Mesothelial cell of epicardium (in vitro differentiated cells): Measurements from ENCODE around the gene SLC27A3. TPM values are rescaled to one million over a fixed set of nuclear protein-coding genes. Genes with fewer than 3 reads are reported as not detected.

Source experiments
- DNase-seq, 2 experiments: peaks; one replicate each; pipeline ENCODE4 v3.0.0; 2021; ENCODE audit warnings: low spot score in 2 of 2; ENCODE audit not compliant: unreplicated experiment in 2 of 2
- H3K27ac Mint-ChIP-seq: 2 replicates; pipeline ENCODE4 v1.8.0; 2021; ENCODE audit warnings: mixed read lengths
- H3K27me3 Mint-ChIP-seq: 2 replicates; pipeline ENCODE4 v1.8.0; 2021; ENCODE audit warnings: low read depth, mixed read lengths
- H3K36me3 Mint-ChIP-seq: 2 replicates; pipeline ENCODE4 v1.8.0; 2021; ENCODE audit warnings: mixed read lengths
- H3K4me1 Mint-ChIP-seq: 2 replicates; pipeline ENCODE4 v1.8.0; 2021; ENCODE audit warnings: mixed read lengths
- H3K4me3 Mint-ChIP-seq: 2 replicates; pipeline ENCODE4 v1.8.0; 2021; ENCODE audit warnings: mild to moderate bottlenecking, moderate library complexity, mixed read lengths
- H3K9me3 Mint-ChIP-seq: 2 replicates; pipeline ENCODE4 v1.8.0; 2021; ENCODE audit warnings: mixed read lengths
- total RNA-seq: library from RNA; stranded (reverse); gene quantifications from 3 replicates; pipeline ENCODE4 v1.2.1, GENCODE V29; 2021
- TF ChIP-seq, protein P1 (sequence below): fragments of 200-600 bp; sonication (generic); IDR thresholded peaks from one replicate; pipeline ENCODE4 v1.5.0; 2021; ENCODE audit warnings: antibody characterized with exemption; ENCODE audit not compliant: unreplicated experiment

Gene SLC27A3
- total RNA-seq, 1 donor from 2014 or later, result 29.7 TPM

DNA sequence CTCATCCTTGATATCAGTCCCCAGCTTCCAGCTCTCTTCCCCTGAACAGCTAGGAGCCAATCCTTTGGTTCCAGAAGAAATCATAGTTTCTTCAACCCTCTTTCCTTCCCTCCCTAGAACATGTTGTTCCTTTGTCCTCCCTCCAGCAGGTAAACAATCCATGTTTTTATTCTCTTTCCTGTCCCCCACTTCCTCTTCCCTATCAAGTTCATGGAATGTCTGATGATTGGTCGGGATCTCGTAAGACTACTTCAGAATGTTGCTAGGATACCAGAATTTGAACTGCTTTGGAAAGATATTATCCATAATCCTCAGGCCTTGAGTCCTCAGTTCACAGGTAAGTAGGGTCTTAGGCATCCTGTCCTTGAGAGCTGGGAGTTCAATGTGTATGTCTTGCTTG lies 23.1 kb upstream of the SLC27A3 start:
- H3K4me3 Mint-ChIP-seq, result no peak overlapping the region
- no peak overlapping the region for H3K27ac Mint-ChIP-seq
- DNase-seq, result no peak
- H3K27me3 Mint-ChIP-seq, result no peaks in the 10 kb centered on the region
- peaks cover 45% of the 10 kb centered on the region for H3K36me3 Mint-ChIP-seq
- TF ChIP-seq, protein P1, sequence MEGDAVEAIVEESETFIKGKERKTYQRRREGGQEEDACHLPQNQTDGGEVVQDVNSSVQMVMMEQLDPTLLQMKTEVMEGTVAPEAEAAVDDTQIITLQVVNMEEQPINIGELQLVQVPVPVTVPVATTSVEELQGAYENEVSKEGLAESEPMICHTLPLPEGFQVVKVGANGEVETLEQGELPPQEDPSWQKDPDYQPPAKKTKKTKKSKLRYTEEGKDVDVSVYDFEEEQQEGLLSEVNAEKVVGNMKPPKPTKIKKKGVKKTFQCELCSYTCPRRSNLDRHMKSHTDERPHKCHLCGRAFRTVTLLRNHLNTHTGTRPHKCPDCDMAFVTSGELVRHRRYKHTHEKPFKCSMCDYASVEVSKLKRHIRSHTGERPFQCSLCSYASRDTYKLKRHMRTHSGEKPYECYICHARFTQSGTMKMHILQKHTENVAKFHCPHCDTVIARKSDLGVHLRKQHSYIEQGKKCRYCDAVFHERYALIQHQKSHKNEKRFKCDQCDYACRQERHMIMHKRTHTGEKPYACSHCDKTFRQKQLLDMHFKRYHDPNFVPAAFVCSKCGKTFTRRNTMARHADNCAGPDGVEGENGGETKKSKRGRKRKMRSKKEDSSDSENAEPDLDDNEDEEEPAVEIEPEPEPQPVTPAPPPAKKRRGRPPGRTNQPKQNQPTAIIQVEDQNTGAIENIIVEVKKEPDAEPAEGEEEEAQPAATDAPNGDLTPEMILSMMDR, result no peak
- no peaks in the 10 kb centered on the region for H3K9me3 Mint-ChIP-seq
- H3K4me1 Mint-ChIP-seq, result peaks cover 3% of the 10 kb centered on the region

DNA sequence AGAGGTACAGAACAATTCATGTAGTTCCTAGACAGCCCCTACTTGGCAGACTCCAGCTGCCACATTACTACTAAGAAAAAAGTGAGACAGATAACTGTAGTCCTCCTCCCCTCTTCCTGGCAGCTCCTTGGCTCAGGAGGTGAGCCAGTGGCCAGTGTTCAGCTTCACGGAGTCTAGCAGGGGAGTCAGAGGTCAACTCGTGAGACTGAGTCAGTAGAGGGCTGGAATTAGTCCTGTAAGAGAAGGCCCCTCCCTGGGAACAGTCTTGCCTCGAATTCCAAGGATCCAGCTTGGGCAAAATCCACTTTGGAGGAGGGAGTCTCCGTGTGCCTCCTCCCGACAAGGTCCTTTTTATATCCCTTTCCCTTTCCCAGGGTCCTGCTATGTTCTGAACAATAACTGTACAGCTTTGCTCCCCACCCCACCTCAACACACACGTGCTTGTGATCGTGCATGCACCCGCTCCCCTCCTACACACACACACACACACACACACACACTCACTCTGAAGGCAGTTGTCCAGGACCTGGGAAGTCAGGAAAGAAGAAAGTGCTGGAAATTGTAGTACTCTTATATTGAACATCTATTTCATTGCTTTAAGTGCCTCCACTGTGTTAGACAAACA lies 22.5 kb upstream of the SLC27A3 start:
- Mint-ChIP-seq H3K27ac (no peak overlapping the region), H3K9me3 (no peaks in the 10 kb centered on the region), H3K4me3 (no peak overlapping the region), H3K27me3 (no peaks in the 10 kb centered on the region), H3K4me1 (peaks cover 3% of the 10 kb centered on the region), H3K36me3 (peaks cover 47% of the 10 kb centered on the region)
- TF ChIP-seq, protein P1, result no peak
- DNase-seq, result no peak

DNA sequence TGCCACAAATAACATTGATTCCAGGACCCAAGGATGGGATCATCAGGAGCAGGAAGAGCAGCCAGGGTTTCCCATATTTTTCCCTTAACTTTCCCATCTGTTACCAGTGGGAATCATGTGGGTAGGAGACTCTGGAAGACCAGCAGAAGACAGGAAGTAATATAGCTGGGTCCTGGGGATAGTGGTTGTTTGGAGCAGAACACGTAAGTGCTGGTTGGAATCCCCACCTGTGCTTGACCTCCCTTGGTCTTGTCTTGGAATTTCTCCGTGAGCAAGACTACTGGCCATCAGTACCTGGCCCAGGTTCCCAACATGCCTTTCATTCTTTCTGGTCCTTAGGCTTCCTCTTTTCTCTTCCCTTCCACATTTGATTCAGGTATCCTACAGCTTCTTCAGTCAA lies 20.9 kb upstream of the SLC27A3 start:
- no peak overlapping the region for H3K4me3 Mint-ChIP-seq
- no peaks in the 10 kb centered on the region for H3K9me3 Mint-ChIP-seq

DNA sequence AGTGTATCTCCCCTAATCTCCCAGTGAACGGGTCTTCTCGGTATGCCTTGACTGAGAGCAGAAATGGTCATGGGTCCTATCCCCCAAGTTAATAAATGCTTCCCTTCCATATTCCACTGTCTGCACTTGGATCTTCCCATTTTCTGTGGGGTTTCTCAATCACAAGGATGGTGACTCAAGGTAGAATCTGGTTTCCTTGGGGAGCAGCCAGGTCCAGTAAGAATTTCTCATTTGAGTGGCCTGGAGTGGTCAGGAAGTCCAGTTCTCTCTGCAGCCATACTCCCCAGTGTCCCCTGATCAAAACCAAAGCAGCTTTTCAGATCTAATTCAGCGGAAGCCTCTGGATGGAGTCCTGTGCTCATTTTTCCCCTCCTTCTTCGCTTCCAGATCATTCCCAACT lies 14.8 kb upstream of the SLC27A3 start:
- H3K4me3 Mint-ChIP-seq, result no peak overlapping the region
- H3K36me3 Mint-ChIP-seq, result peaks cover 42% of the 10 kb centered on the region
- no peaks in the 10 kb centered on the region for H3K4me1 Mint-ChIP-seq
- no peaks in the 10 kb centered on the region for H3K9me3 Mint-ChIP-seq
- TF ChIP-seq, protein P1, result no peak
- H3K27me3 Mint-ChIP-seq, result no peaks in the 10 kb centered on the region
- H3K27ac Mint-ChIP-seq, result no peak overlapping the region
- DNase-seq, result no peak

More for the DNA sequence above, 20.9 kb upstream of the SLC27A3 start:
- TF ChIP-seq, protein P1, result no peak
- H3K27ac Mint-ChIP-seq, result no peak overlapping the region
- peaks cover 2% of the 10 kb centered on the region for H3K4me1 Mint-ChIP-seq
- peaks cover 51% of the 10 kb centered on the region for H3K36me3 Mint-ChIP-seq
- DNase-seq, result no peak
- H3K27me3 Mint-ChIP-seq, result no peaks in the 10 kb centered on the region

DNA sequence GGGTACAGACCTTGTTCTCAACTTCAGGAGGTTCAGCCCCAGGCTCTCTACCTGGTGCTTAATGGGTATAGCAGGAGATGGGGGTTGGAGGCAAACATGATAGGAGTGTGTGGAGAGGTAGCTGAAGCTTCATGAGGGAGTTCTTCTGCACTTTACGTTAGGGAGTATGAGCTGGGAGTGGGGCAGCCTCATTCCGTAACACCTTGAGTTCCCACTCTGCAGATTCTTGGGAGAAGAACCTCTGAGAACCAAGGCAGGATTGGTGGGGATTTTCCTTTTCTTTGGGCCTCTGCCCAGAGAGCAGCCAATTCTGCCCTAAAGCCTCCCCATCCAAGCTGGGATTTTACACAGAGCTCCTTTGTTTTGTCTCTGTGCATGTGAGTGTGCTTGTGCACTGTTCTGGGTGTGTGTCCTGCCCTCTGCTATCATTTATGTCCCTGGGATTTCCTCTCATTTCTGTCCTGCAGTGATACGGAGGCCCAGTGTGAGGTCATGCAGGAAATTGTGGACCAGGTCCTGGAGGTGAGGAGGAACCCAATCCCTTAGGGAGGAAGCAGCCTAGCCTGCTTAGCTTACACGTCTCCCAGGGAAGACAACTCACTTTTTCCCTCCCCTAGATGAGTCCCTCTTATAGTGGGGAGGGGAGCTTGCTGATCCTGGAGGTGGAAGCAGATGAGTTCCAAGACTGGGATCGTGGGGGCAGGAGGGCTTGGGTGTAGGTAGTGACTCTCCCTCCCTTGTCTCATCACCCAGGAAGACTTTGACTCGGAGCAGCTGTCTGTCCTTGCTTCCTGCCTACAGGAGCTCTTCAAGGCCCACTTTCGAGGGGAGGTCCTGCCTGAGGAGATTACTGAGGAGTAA lies 11.6 kb upstream of the SLC27A3 start:
- Mint-ChIP-seq H3K4me3 (no peak overlapping the region), H3K27ac (no peak overlapping the region), H3K36me3 (peaks cover 42% of the 10 kb centered on the region), H3K4me1 (no peaks in the 10 kb centered on the region), H3K9me3 (no peaks in the 10 kb centered on the region), H3K27me3 (no peaks in the 10 kb centered on the region)
- TF ChIP-seq, protein P1, result no peak
- no peak for DNase-seq
